HEK293T (cell line): ENCODE data around the gene FAM20B.

Experiments
- ARNT ChIP-seq: fragments of 450-650 bp; IDR thresholded peaks from 2 replicates; pipeline ENCODE4 v1.6.1; 2017; ENCODE audit warnings: mild to moderate bottlenecking
- BHLHE40 ChIP-seq: fragments of 450-650 bp; IDR thresholded peaks from 2 replicates; pipeline ENCODE4 v1.6.1; 2016; ENCODE audit warnings: mild to moderate bottlenecking, moderate library complexity, borderline replicate concordance
- CTBP1 ChIP-seq: fragments of 450-650 bp; IDR thresholded peaks from 2 replicates; pipeline ENCODE4 v1.6.1; 2016; ENCODE audit warnings: borderline replicate concordance
- ELF4 ChIP-seq: fragments of 450-650 bp; IDR thresholded peaks from 2 replicates; pipeline ENCODE4 v1.6.1; 2017; ENCODE audit warnings: antibody characterized with exemption
- FOXM1 ChIP-seq: fragments of 450-650 bp; IDR thresholded peaks from 2 replicates; pipeline ENCODE4 v1.6.1; 2017; ENCODE audit warnings: mild to moderate bottlenecking, borderline replicate concordance
- HDGF ChIP-seq: fragments of 450-650 bp; IDR thresholded peaks from 2 replicates; pipeline ENCODE4 v1.6.1; 2017; ENCODE audit warnings: antibody characterized with exemption, borderline replicate concordance
- LEF1 ChIP-seq: fragments of 450-650 bp; IDR thresholded peaks from 2 replicates; pipeline ENCODE4 v1.6.1; 2017; ENCODE audit warnings: mild to moderate bottlenecking, borderline replicate concordance
- NFRKB ChIP-seq: fragments of 450-650 bp; IDR thresholded peaks from 2 replicates; pipeline ENCODE4 v1.6.1; 2016; ENCODE audit warnings: mild to moderate bottlenecking, moderate library complexity
- PKNOX1 ChIP-seq: fragments of 450-650 bp; IDR thresholded peaks from 2 replicates; pipeline ENCODE4 v1.6.1; 2016
- SP1 ChIP-seq: fragments of 450-650 bp; IDR thresholded peaks from 2 replicates; pipeline ENCODE4 v1.6.1; 2017
- SUZ12 ChIP-seq: fragments of 450-650 bp; IDR thresholded peaks from 2 replicates; pipeline ENCODE4 v1.6.1; 2016; ENCODE audit warnings: mild to moderate bottlenecking
- TARDBP ChIP-seq: fragments of 450-650 bp; IDR thresholded peaks from 2 replicates; pipeline ENCODE4 v1.6.1; 2016
- ZNF384 ChIP-seq: fragments of 450-650 bp; IDR thresholded peaks from 2 replicates; pipeline ENCODE4 v1.6.1; 2016

GRCh38 chr1:179010671-179011070, 15.0 kb upstream of the FAM20B start:
- TF ChIP-seq ELF4 (no peak), TARDBP (no peak), CTBP1 (no peak), BHLHE40 (no peak), FOXM1 (no peak), SP1 (no peak), PKNOX1 (no peak), LEF1 (no peak), SUZ12 (no peak), HDGF (no peak), ZNF384 (no peak), NFRKB (no peak), ARNT (no peak)
